CD4-positive, CD25-positive, alpha-beta regulatory T cell (primary cell): ENCODE measurements around the gene FAAP100. TPM values are rescaled to one million over a fixed set of nuclear protein-coding genes. Genes with fewer than 3 reads are reported as not detected.

Source experiments
- ATAC-seq, 2 donors: fragments of 150-1000 bp; cut with Tn5 transposase; one replicate each; pipeline ENCODE4 v1.10.0; 2021; ENCODE audit warnings: low read depth in 2 of 2, moderate number of reproducible peaks in 2 of 2, moderate library complexity in 1 of 2
- DNase-seq, 3 donors: peaks; one replicate each; pipeline versions ENCODE4 v3.0.0 to v3.0.0-alpha.2; 2012 to 2022; ENCODE audit warnings: mixed read lengths in 1 of 3
- H3K27ac ChIP-seq: one replicate; pipeline ENCODE4 v1.7.0; 2013; ENCODE audit warnings: mild to moderate bottlenecking, low read length; ENCODE audit not compliant: insufficient read depth, poor library complexity, severe bottlenecking
- H3K27me3 ChIP-seq: one replicate; pipeline ENCODE4 v1.7.0; 2013; ENCODE audit warnings: low read length; ENCODE audit not compliant: control insufficient read depth, insufficient read depth
- H3K36me3 ChIP-seq: one replicate; pipeline ENCODE4 v1.7.0; 2013; ENCODE audit warnings: mild to moderate bottlenecking, low read length, moderate library complexity; ENCODE audit not compliant: control insufficient read depth, insufficient read depth
- H3K4me1 ChIP-seq: 2 replicates; pipeline ENCODE4 v1.7.0; 2013; ENCODE audit warnings: mild to moderate bottlenecking, low read length; ENCODE audit not compliant: insufficient read depth, control insufficient read depth, poor library complexity, severe bottlenecking
- H3K4me3 ChIP-seq: one replicate; pipeline ENCODE4 v1.7.0; 2013; ENCODE audit warnings: low read depth, mild to moderate bottlenecking, low read length, moderate library complexity
- H3K9me3 ChIP-seq, 2 experiments: 1 replicate in 1 of 2; 2 replicates in 1 of 2; pipeline ENCODE4 v1.7.0; 2013; ENCODE audit warnings: low read length in 2 of 2, mild to moderate bottlenecking in 1 of 2, moderate library complexity in 1 of 2; ENCODE audit not compliant: control insufficient read depth in 2 of 2
- H3K27ac Mint-ChIP-seq, 3 donors: one replicate each; pipeline ENCODE4 v1.8.0; 2020 to 2022; ENCODE audit warnings: mild to moderate bottlenecking in 3 of 3, mixed read lengths in 3 of 3, moderate library complexity in 2 of 3
- H3K27me3 Mint-ChIP-seq: one replicate; pipeline ENCODE4 v1.8.0; 2022; ENCODE audit warnings: mild to moderate bottlenecking, mixed read lengths
- H3K36me3 Mint-ChIP-seq: one replicate; pipeline ENCODE4 v1.8.0; 2020; ENCODE audit warnings: mixed read lengths
- H3K4me1 Mint-ChIP-seq, 4 donors: one replicate each; pipeline ENCODE4 v1.8.0; 2020 to 2022; ENCODE audit warnings: mixed read lengths in 4 of 4, mild to moderate bottlenecking in 1 of 4
- H3K4me3 Mint-ChIP-seq, 4 donors: one replicate each; pipeline ENCODE4 v1.8.0; 2020 to 2022; ENCODE audit warnings: mild to moderate bottlenecking in 4 of 4, mixed read lengths in 4 of 4, moderate library complexity in 3 of 4
- H3K9me3 Mint-ChIP-seq, 7 donors: one replicate each; pipeline ENCODE4 v1.8.0; 2020 to 2022; ENCODE audit warnings: mixed read lengths in 7 of 7, mild to moderate bottlenecking in 3 of 7, moderate library complexity in 2 of 7
- polyA plus RNA-seq, 4 donors: library from polyadenylated mRNA; unstranded; fragments of 300-500 nt; fragmentation: Illumina TruSeq; gene quantifications; one replicate each; pipeline ENCODE4 v1.2.3, GENCODE V29; 2021
- total RNA-seq: library from RNA; stranded (reverse); gene quantifications from one replicate; pipeline ENCODE4 v1.2.3, GENCODE V29; 2022

FAAP100 gene, protein sequence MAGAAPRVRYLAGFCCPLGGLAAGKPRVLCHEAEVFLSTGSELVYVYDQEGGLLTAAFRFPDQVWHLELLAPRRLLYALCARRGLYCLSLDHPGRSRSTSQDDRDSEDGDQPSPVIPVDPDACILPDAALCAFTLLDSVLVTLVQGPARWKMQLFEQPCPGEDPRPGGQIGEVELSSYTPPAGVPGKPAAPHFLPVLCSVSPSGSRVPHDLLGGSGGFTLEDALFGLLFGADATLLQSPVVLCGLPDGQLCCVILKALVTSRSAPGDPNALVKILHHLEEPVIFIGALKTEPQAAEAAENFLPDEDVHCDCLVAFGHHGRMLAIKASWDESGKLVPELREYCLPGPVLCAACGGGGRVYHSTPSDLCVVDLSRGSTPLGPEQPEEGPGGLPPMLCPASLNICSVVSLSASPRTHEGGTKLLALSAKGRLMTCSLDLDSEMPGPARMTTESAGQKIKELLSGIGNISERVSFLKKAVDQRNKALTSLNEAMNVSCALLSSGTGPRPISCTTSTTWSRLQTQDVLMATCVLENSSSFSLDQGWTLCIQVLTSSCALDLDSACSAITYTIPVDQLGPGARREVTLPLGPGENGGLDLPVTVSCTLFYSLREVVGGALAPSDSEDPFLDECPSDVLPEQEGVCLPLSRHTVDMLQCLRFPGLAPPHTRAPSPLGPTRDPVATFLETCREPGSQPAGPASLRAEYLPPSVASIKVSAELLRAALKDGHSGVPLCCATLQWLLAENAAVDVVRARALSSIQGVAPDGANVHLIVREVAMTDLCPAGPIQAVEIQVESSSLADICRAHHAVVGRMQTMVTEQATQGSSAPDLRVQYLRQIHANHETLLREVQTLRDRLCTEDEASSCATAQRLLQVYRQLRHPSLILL
- total RNA-seq (28.1 TPM), polyA plus RNA-seq (10 to 100 TPM in 2 of 4 donors, 1 to 10 TPM in 2; 8.2 to 13.0 (median 10.4) TPM)

DNA sequence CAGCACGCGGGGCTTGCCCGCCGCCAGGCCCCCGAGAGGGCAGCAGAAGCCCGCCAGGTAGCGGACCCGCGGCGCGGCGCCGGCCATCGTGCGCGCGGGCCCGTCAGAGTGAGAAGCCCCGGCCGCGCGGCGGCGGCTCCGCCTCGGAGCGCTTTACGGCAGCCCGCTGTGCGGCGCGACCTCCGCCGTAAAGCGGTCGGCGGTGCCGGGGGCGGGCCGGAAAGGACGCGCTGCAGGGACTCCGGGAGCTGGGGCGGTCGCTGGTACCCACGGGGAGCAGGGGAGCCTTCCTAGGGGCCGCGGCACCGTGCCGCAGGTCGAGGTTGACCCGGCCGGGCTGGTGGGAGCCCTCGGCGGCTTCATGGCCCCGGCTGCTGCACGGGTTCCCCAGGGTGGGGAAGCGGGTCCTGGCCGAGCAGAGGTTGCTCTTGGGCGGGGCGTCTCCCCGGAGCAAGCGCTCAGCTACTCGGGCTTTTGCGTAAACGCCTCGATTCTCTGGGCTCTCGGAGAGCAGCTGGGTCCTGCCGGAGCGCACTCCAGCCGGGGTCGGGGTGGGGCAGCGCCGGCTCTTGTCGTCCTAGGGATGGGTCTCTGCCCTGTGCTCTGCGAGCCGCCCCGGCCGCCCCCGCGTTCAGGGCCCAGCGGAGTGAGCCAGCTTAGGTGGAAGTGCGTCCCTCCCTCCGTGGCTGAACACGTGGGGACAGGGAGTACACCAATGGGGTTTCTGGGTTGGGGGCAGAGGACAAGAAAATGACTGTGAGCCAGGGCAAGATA lies at the start of gene FAAP100:
FAAP100 (minus strand) TSS at position 110 of the 774 bp plus-strand sequence; CDS start at position 87, 23 bp downstream.
- ATAC-seq (peak; percentile 63 to 72), DNase-seq (peak; percentile 74 to 91 (median 87))
- no peaks in the 10 kb centered on the region for H3K9me3 Mint-ChIP-seq
- Histone ChIP-seq H3K27me3 (no peaks in the 10 kb centered on the region), H3K9me3 (no peaks in the 10 kb centered on the region), H3K4me1 (peaks cover 26% of the 10 kb centered on the region), H3K27ac (peak within 1 kb of the TSS; percentile 84), H3K4me3 (peak within 1 kb of the TSS; percentile 79), H3K36me3 (peaks cover 7% of the 10 kb centered on the region)
- H3K27ac Mint-ChIP-seq: peak within 1 kb of the TSS; percentile 88 to 94 (median 90)
- H3K4me3 Mint-ChIP-seq: peak within 1 kb of the TSS; percentile 91 to 98 (median 94)
- H3K36me3 Mint-ChIP-seq: peaks cover 6% of the 10 kb centered on the region
- peaks cover 5% of the 10 kb centered on the region for H3K27me3 Mint-ChIP-seq
- peaks cover 0 to 42% (median 10%) of the 10 kb centered on the region in 4 donors for H3K4me1 Mint-ChIP-seq

DNA sequence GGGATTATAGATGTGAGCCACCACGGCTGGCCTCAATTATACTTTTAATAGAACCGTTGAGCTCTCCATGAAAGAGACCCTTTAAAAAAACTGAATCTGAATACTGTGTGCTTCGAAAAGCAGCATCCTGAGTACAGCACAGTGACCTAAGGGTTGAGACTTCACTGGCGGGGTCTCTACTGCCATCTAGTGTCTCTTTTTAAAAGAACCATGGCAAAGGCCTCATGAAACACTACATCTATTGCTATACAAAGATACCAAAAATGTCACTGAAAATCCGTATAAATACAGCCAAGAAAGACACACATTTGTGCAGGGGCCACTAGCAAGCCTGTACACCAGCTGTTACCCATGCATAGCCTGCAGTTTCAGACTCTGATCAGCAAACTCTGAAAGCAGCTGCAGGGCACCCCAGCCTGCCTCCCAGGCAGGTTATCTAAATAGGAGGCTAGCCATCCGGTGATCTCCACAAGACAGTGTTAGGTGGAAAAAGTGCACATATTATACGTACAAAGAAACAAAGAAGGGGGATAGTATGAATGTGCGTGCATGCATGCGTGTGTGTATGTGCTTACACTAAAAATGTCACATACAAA lies 49.5 kb upstream of the FAAP100 start:
- no peak overlapping the region for H3K4me3 ChIP-seq
- H3K4me3 Mint-ChIP-seq: no peak overlapping the region
- H3K27ac ChIP-seq: no peak overlapping the region
- no peaks in the 10 kb centered on the region for H3K9me3 ChIP-seq
- ATAC-seq: peak; percentile 80 to 87
- no peaks in the 10 kb centered on the region for H3K9me3 Mint-ChIP-seq
- peaks cover 62% of the 10 kb centered on the region for H3K36me3 ChIP-seq
- H3K4me1 ChIP-seq: no peaks in the 10 kb centered on the region
- no peaks in the 10 kb centered on the region for H3K27me3 Mint-ChIP-seq
- H3K4me1 Mint-ChIP-seq: peaks cover 5 to 7% (median 7%) of the 10 kb centered on the region in 4 donors
- DNase-seq: peak; percentile 15 to 80 (median 68)
- no peaks in the 10 kb centered on the region for H3K27me3 ChIP-seq
- H3K36me3 Mint-ChIP-seq: peaks cover 33% of the 10 kb centered on the region
- H3K27ac Mint-ChIP-seq: peak overlapping the region in 2 of 3 donors; percentile 10 to 12

DNA sequence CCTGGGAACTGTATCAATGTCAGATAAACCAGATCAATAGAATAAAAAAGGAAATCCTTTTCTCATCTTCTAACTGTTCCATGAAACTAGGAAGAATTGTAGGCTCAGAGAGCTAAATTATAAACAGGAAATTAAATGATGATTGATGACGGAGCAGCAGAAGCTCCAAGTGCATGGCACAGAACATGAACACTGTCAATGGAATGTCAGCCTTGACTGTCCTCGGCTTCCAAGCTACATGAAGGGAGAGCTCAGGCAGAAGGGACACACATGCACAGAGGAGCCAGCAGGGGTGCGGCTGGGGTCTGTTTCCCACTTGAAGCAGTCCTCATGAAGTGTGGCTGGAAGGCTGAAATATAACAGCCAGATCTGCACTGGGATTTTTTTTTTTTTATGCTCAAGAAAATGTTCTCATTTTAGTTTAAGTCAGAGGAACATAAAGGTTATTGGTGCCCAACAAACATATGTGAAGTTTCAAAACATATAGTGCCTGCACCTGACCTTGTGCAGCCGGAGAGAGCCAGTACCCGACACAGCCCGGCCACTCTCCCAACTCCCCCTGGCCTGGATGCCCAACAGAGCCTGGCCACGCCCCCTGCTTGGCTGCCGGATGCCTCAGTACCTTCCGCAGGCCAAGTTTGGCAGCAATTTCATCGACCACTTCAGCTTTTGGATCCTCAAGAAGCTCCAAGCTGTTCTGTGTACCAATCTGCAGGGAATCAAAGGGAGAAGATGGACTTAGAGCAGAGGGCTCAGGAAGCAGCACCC lies 47.8 kb upstream of the FAAP100 start:
- Mint-ChIP-seq H3K4me3 (no peak overlapping the region), H3K9me3 (no peaks in the 10 kb centered on the region), H3K4me1 (peaks cover 5 to 7% (median 7%) of the 10 kb centered on the region in 4 donors), H3K36me3 (peaks cover 29% of the 10 kb centered on the region), H3K27me3 (no peaks in the 10 kb centered on the region), H3K27ac (peak overlapping the region in 1 of 3 donors; percentile 48)
- ATAC-seq (no peak), DNase-seq (no peak)
- Histone ChIP-seq H3K27me3 (no peaks in the 10 kb centered on the region), H3K4me3 (no peak overlapping the region), H3K36me3 (peaks cover 70% of the 10 kb centered on the region), H3K9me3 (no peaks in the 10 kb centered on the region), H3K4me1 (no peaks in the 10 kb centered on the region), H3K27ac (no peak overlapping the region)

DNA sequence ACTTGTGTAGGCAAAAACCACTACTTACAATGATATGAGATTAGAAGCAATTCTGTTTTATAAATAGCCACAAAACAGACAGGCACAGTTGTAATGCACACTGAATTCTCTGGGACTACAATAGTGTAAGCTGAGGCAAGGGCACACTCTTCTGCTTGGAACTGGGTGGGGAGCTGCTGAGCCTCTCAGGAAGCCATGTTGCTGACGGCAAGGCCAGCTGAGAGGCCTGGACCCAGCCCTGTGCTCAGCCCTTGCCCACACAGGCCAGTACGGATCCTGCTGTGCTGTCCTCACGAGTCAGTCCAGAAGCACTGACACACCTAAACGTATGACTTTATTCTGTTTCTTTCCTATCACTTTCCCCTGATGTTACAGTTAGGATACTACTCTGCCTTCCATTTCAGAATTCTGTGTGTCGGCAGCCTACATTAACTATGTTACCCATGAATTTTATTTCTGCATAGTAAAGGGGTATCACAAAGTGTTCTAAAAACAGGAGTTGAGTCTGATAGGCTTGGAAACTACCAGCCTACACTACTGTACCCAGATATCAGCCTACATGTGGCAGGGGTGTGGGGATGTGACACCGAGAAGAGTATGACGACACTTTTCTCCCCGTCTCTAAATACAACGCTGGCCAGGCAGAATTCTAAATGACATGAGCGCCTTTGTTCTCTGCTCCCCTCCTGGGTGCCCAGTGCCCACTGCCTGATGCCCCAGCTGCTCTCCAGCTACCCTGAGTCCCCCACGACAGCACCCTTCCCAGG lies 41.1 kb upstream of the FAAP100 start:
- no peaks in the 10 kb centered on the region for H3K4me1 ChIP-seq
- Mint-ChIP-seq H3K4me1 (peaks cover 0 to 2% (median under 1%) of the 10 kb centered on the region in 4 donors), H3K27ac (no peak overlapping the region)

DNA sequence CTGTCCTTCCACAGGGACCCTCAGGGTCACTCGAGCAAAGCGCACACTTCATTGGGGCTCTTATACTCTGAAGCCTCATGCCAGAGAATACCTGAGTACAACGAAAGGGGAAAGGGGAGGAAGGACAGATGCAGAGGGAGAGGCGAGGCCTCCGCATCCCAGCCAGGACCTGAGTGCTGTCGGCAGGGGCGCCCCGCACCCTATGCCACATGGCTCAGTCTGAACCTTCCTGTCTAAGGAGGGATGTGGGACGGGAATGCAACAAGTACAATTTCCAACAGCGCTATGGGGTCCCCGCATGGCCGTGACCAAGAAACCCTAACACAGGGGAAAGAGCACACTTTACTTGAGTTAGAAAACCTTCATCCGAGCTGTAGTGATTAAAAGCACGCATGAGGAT lies 39.8 kb upstream of the FAAP100 start:
- peaks cover 39% of the 10 kb centered on the region for H3K36me3 Mint-ChIP-seq
- Histone ChIP-seq H3K4me3 (no peak overlapping the region), H3K27me3 (no peaks in the 10 kb centered on the region), H3K4me1 (no peaks in the 10 kb centered on the region), H3K36me3 (peaks cover 77% of the 10 kb centered on the region), H3K27ac (no peak overlapping the region), H3K9me3 (no peaks in the 10 kb centered on the region)
- ATAC-seq (no peak), DNase-seq (no peak)
- H3K27ac Mint-ChIP-seq: no peak overlapping the region
- H3K27me3 Mint-ChIP-seq: no peaks in the 10 kb centered on the region
- peaks cover 0 to 2% (median 0%) of the 10 kb centered on the region in 4 donors for H3K4me1 Mint-ChIP-seq
- no peak overlapping the region for H3K4me3 Mint-ChIP-seq
- H3K9me3 Mint-ChIP-seq: no peaks in the 10 kb centered on the region

More for the DNA sequence above, 41.1 kb upstream of the FAAP100 start:
- Mint-ChIP-seq H3K4me3 (no peak overlapping the region), H3K27me3 (no peaks in the 10 kb centered on the region), H3K36me3 (peaks cover 36% of the 10 kb centered on the region), H3K9me3 (no peaks in the 10 kb centered on the region)
- Histone ChIP-seq H3K9me3 (no peaks in the 10 kb centered on the region), H3K27me3 (no peaks in the 10 kb centered on the region), H3K36me3 (peaks cover 75% of the 10 kb centered on the region), H3K4me3 (no peak overlapping the region), H3K27ac (no peak overlapping the region)
- DNase-seq (no peak), ATAC-seq (no peak)

DNA sequence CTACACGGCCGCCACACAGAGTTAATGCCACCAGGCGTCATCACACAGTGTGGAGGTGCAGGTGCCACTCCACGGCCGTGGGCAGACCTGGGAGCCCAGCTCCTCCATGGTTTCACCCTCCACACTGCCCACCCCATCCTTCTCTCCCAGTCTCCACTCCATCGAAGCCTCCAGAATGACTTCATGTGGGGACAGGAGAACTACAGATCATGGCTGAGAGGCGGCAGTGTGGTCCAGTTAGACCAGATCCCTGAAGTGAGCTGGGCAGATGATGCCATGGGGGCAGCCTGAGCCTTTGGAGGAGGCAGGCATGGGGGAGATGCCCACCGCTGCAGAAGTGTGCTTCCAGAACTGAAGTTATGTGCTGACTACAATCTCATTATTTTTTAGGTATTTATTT lies 38.0 kb upstream of the FAAP100 start:
- H3K4me3 Mint-ChIP-seq: no peak overlapping the region
- H3K9me3 ChIP-seq: no peaks in the 10 kb centered on the region
- H3K27me3 ChIP-seq: no peaks in the 10 kb centered on the region
- no peak overlapping the region for H3K27ac ChIP-seq
- H3K4me1 Mint-ChIP-seq: peaks cover 0 to 2% (median 0%) of the 10 kb centered on the region in 4 donors
- H3K27me3 Mint-ChIP-seq: no peaks in the 10 kb centered on the region
- peaks cover 75% of the 10 kb centered on the region for H3K36me3 ChIP-seq
- H3K4me1 ChIP-seq: no peaks in the 10 kb centered on the region
- peaks cover 40% of the 10 kb centered on the region for H3K36me3 Mint-ChIP-seq
- DNase-seq: no peak
- H3K4me3 ChIP-seq: no peak overlapping the region
- no peaks in the 10 kb centered on the region for H3K9me3 Mint-ChIP-seq
- H3K27ac Mint-ChIP-seq: no peak overlapping the region
- no peak for ATAC-seq
